Thyroid gland (tissue), 4 donors: Measurements from ENCODE around the gene KRR1.

Experiments used
- CTCF ChIP-seq, 6 experiments: fragments of 200-600 bp in 3 of 6; fragments of 450-650 bp in 3 of 6; sonication (generic) in 3 of 6; IDR thresholded peaks; one replicate each; pipeline ENCODE4 v1.5.1; 2016 to 2019; ENCODE audit warnings: antibody characterized with exemption in 6 of 6, mild to moderate bottlenecking in 2 of 6, inconsistent platforms in 1 of 6, moderate library complexity in 1 of 6
- POLR2A ChIP-seq, 2 donors: fragments of 450-650 bp; IDR thresholded peaks; one replicate each; pipeline ENCODE4 v1.6.1; 2017; ENCODE audit warnings: antibody characterized with exemption in 2 of 2, mild to moderate bottlenecking in 2 of 2, moderate library complexity in 1 of 2

GRCh38 chr12:75479963-75480461 is 31.4 kb downstream of the KRR1 start:
- no peak for TF ChIP-seq CTCF (IDR thresholded peaks at IDR 0.05)
- no peak for TF ChIP-seq POLR2A (IDR thresholded peaks at IDR 0.05)
